ENCODE measurements around the gene FAF1. TPM values are rescaled to one million over a fixed set of nuclear protein-coding genes. Genes with fewer than 3 reads are reported as not detected.
"Not testable (repeated sequence)": the region's sequence is repeated elsewhere in the genome, so short reads cannot be mapped to it uniquely, and the experiment has no call there.

FAF1 gene
- total RNA-seq, 4 donors from 2014 or later = 25.1 to 74.6 (median 37.2) TPM

DNA sequence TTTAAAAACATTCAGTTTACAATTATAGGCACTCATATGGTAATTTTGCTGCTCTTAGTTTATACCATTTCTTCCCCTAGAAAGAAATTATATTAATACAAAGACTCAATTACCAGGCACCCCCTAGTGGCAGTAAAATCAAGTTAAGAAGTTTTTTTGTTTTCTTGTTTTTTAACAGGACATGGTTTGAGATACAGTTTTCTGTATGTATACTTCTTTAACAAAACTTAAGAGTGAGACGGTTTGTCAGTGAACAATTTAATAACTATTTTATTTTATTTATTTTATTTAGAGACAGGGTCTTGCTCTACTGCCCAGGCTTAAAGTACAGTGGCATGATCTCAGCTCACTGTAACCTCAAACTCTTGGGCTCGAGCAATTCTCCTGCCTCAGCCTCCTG is 224.6 kb downstream of the FAF1 start:
- H3K27ac ChIP-seq = no peak overlapping the region
- no peaks in the 10 kb centered on the region for H3K27me3 ChIP-seq
- H3K9me3 ChIP-seq = no peaks in the 10 kb centered on the region
- intact Hi-C loops (cut with DNase I; ENCODE audit: low total_unique reads) = no loop called here
- H3K4me3 ChIP-seq = no peak overlapping the region
- no peak for DNase-seq
- TF ChIP-seq, protein P1, sequence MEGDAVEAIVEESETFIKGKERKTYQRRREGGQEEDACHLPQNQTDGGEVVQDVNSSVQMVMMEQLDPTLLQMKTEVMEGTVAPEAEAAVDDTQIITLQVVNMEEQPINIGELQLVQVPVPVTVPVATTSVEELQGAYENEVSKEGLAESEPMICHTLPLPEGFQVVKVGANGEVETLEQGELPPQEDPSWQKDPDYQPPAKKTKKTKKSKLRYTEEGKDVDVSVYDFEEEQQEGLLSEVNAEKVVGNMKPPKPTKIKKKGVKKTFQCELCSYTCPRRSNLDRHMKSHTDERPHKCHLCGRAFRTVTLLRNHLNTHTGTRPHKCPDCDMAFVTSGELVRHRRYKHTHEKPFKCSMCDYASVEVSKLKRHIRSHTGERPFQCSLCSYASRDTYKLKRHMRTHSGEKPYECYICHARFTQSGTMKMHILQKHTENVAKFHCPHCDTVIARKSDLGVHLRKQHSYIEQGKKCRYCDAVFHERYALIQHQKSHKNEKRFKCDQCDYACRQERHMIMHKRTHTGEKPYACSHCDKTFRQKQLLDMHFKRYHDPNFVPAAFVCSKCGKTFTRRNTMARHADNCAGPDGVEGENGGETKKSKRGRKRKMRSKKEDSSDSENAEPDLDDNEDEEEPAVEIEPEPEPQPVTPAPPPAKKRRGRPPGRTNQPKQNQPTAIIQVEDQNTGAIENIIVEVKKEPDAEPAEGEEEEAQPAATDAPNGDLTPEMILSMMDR (IDR thresholded peaks at IDR 0.05) = peak; percentile 32 to 48 (median 41)
- TF ChIP-seq POLR2A (IDR thresholded peaks at IDR 0.05) = no peak
- H3K4me1 ChIP-seq = no peaks in the 10 kb centered on the region
- 68 to 79% methylated on average over 2 of the region's 2 CpGs for WGBS, 2 donors (ENCODE audit: low coverage in 1 of 2)
- in situ Hi-C loops (cut with MboI; ENCODE audit: low pct_ligation_motif_present in 1 of 4, low pct_unique_long_range_greater_than_20kb in 1 of 4, low sequenced_read_pairs in 3 of 4) = no loop called here
- H3K36me3 ChIP-seq = peaks cover 0 to 6% (median 0%) of the 10 kb centered on the region in 4 donors

DNA sequence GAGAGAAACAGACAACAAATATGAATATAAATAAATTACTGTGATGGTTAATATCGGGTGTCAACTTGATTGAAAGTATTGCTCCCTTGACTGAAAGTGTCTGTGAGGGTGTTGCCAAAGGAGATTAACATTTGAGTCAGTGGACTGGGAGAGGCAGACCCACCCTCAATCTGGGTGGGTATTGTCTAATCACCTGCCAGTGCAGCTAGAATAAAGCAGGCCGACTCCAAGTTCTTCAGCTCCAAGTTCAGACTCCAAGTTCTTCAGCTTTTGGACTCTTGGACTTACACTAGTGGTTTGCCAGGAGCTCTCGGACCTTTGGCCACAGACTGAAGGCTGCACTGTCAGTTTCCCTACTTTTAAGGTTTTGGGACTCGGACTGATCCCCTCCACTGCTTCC is 232.5 kb downstream of the FAF1 start:
- intact Hi-C loops (cut with DNase I; ENCODE audit: low total_unique reads); DNase-seq; H3K27ac ChIP-seq; H3K36me3 ChIP-seq; H3K27me3 ChIP-seq; H3K9me3 ChIP-seq; in situ Hi-C loops (cut with MboI; ENCODE audit: low pct_ligation_motif_present in 1 of 4, low pct_unique_long_range_greater_than_20kb in 1 of 4, low sequenced_read_pairs in 3 of 4); H3K4me1 ChIP-seq; H3K4me3 ChIP-seq: not testable (repeated sequence)
- 95 to 100% methylated on average over 3 to 4 of the region's 4 CpGs for WGBS, 2 donors (ENCODE audit: low coverage in 1 of 2)

DNA sequence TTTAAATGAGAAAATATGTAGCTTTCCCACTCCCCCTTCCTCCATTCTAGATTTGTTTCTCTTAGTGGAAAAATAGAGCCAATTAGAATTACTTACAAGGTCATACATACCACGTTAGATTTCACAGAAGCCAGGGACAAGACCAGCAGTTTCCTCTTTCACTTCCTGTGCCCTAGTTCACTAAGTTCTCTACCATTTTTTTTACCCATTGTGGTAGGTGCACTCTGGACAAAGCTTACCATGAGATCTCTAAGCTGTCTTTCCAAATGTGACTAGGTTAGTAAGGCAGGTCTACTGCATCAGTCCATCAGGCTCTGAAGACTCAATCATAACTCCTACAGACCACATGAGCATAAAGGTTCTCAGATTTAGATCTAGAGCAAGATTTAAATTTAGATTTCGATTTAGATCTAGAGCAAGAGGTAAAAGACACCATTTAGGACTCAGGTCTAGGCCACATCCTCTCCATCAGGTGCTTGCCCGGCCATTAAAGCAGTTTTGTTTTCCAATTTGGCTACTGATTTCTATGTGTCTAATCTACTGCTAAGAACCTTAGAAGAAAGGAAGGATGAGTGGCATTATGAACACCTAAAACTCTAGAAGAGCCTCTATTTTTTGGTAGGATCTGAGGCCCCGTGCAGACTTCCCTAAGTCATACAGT is 235.3 kb downstream of the FAF1 start:
- in situ Hi-C loops (cut with MboI; ENCODE audit: low pct_ligation_motif_present in 1 of 4, low pct_unique_long_range_greater_than_20kb in 1 of 4, low sequenced_read_pairs in 3 of 4) = no loop called here
- peak overlapping the region in 1 of 4 donors; percentile 15 for H3K27ac ChIP-seq
- no peak for DNase-seq
- intact Hi-C loops (cut with DNase I; ENCODE audit: low total_unique reads) = no loop called here
- WGBS, 2 donors (ENCODE audit: low coverage in 1 of 2) = 74 to 81% methylated on average over 4 of the region's 4 CpGs
- TF ChIP-seq POLR2A (IDR thresholded peaks at IDR 0.05) (no peak), POLR2AphosphoS5 (IDR thresholded peaks at IDR 0.05) (no peak), EP300 (IDR thresholded peaks at IDR 0.05; ENCODE audit: low read depth) (no peak)
- H3K4me1 ChIP-seq = no peaks in the 10 kb centered on the region
- no peak overlapping the region for H3K4me3 ChIP-seq
- H3K36me3 ChIP-seq = no peaks in the 10 kb centered on the region
- H3K9me3 ChIP-seq = no peaks in the 10 kb centered on the region
- no peaks in the 10 kb centered on the region for H3K27me3 ChIP-seq

DNA sequence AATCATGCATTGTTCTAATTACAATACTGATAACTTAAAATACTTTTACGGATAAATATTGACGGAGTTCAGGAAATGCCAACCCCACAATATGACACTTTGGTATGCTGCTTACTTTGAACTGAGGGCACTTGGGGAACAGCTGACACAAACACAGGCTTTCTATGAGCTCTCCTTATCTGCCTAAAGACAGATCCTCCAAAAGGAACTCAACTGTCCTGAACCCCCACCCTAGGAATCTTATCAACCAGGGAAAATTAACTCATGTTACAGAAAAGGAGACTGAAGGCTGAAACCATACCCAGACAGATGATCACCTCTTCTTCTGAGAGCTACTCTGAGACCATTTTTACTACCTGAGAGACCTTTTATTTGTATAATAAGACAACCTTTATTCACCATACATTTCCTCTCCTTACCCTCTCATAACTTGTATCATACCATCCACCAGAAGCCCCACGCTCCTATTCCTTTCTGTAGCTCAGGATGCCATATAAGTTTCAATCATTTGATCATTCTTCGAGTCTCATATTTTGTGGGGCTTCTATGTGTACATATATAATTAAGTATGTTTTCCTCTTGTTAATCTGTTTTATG is 239.5 kb downstream of the FAF1 start:
- Histone ChIP-seq H3K27me3 (no peaks in the 10 kb centered on the region), H3K9me3 (no peaks in the 10 kb centered on the region), H3K4me1 (no peaks in the 10 kb centered on the region), H3K36me3 (no peaks in the 10 kb centered on the region), H3K4me3 (no peak overlapping the region), H3K27ac (no peak overlapping the region)
- no peak for DNase-seq
- TF ChIP-seq, protein P1 (IDR thresholded peaks at IDR 0.05) = no peak
- no peak for TF ChIP-seq POLR2A (IDR thresholded peaks at IDR 0.05)
- no peak for TF ChIP-seq EP300 (IDR thresholded peaks at IDR 0.05; ENCODE audit: low read depth)
- no peak for TF ChIP-seq POLR2AphosphoS5 (IDR thresholded peaks at IDR 0.05)
- intact Hi-C loops (cut with DNase I; ENCODE audit: low total_unique reads) (no loop called here), in situ Hi-C loops (cut with MboI; ENCODE audit: low pct_ligation_motif_present in 1 of 4, low pct_unique_long_range_greater_than_20kb in 1 of 4, low sequenced_read_pairs in 3 of 4) (no loop called here)
- 93 to 94% methylated on average over 4 of the region's 4 CpGs for WGBS, 2 donors (ENCODE audit: low coverage in 1 of 2)

DNA sequence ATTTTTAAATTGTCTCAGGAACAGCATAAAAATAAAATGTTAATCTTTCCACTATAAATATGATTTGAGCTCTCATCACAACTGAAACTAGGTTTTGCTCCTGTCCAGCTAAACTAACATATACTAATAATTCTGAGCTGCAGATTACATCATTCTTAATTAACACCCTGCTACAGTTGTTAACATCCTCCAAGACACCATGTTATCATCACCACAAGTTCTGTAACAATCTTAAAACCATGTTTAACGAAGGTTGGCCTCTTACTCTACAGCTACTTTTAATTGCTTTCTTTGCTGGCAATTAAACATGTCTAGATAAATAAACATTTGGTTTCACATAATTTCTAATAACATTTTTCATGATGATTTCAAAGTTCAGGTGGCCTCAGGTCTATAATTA is 240.9 kb downstream of the FAF1 start:
- 79 to 100% methylated on average over 1 of the region's 1 CpG for WGBS, 2 donors (ENCODE audit: low coverage in 1 of 2)
- intact Hi-C loops (cut with DNase I; ENCODE audit: low total_unique reads) = no loop called here
- Histone ChIP-seq H3K36me3 (no peaks in the 10 kb centered on the region), H3K27ac (no peak overlapping the region), H3K9me3 (no peaks in the 10 kb centered on the region), H3K4me3 (no peak overlapping the region), H3K27me3 (no peaks in the 10 kb centered on the region), H3K4me1 (no peaks in the 10 kb centered on the region)
- no peak for DNase-seq
- no peak for TF ChIP-seq EP300 (IDR thresholded peaks at IDR 0.05; ENCODE audit: low read depth)
- TF ChIP-seq POLR2A (IDR thresholded peaks at IDR 0.05) = no peak
- TF ChIP-seq, protein P1 (IDR thresholded peaks at IDR 0.05) = no peak
- no peak for TF ChIP-seq POLR2AphosphoS5 (IDR thresholded peaks at IDR 0.05)
- in situ Hi-C loops (cut with MboI; ENCODE audit: low pct_ligation_motif_present in 1 of 4, low pct_unique_long_range_greater_than_20kb in 1 of 4, low sequenced_read_pairs in 3 of 4) = no loop called here

Data from transverse colon (tissue), 4 donors.